Endometrium (tissue), 2 donors: ENCODE data around the gene PKD1.
"Not testable (repeated sequence)": the region's sequence is repeated elsewhere in the genome, so short reads cannot be mapped to it uniquely, and the experiment has no call there.

Experiments
- FAIRE-seq: peaks from 2 replicates; lab custom pipeline; 2012; peaks lifted over from hg19 to GRCh38; lab: Jason Lieb, UNC
- donor health status: control.
- donor health status: control.

The PKD1 gene

GRCh38 chr16:2123706-2124376 is 11.9 kb downstream of the PKD1 start:
- not testable (repeated sequence) for FAIRE-seq

DNA sequence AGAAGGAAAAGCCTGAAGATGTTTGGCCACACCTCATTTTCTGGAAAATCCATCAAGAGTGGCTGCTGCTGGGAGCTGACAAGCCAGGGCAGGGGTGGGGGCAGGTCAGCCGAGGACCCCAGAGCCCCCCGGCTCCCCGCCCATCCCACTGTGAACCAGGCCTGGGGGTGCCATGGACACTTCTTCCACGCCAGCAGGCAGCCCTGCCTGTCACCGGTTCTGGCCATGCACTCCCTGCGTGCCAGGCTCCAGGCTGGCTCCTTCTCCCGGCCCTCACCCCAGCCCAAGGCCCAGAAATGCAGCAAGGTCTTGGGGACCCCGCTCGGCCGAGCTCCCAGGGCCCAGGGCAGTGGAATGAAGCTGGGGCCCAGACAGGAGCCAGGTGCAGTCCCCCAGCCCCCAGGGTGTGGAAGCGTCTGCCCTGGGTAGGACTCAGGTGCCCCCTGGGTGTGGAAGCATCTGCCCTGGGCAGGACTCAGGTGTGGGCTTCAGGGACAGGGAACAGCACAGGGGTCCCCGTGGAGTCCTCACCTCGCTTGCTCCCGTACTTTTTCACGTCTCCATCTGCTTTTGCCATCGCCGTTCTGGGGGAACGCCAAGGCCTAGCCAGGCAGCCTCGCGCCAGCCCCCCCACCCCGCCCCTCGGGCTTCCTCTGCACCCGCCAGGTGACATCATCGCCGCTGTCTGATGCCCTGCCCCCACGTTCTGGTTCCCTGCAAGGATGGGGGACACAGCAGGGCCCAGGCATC is 12.6 kb downstream of the PKD1 start:
- FAIRE-seq, result not testable (repeated sequence)

- FAIRE-seq, result no peak
Measured at GRCh38 chr16:2122429-2122828, 13.3 kb downstream of the PKD1 start.

GRCh38 chr16:2121853-2122252 is 13.8 kb downstream of the PKD1 start:
- FAIRE-seq, result no peak

DNA sequence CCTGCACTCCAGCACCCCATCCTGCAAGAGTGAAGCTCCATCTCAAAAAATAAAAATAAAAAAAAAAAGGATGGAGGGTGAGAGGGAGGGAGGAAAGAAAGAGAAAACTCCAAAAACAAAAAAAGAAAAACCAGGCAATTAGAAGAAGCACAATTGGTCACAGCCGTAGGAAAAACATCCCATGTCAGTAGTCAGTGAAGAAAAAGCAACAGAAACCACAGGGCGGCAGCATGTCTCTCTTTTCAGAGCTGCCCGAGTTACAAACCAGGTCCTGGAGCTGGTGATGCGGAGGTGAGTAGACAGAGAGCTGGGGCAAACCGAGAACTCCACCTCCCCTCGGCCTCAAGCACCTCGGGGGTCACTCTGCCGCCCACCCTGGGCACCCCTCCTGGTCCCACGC is 14.4 kb downstream of the PKD1 start:
- not testable (repeated sequence) for FAIRE-seq

DNA sequence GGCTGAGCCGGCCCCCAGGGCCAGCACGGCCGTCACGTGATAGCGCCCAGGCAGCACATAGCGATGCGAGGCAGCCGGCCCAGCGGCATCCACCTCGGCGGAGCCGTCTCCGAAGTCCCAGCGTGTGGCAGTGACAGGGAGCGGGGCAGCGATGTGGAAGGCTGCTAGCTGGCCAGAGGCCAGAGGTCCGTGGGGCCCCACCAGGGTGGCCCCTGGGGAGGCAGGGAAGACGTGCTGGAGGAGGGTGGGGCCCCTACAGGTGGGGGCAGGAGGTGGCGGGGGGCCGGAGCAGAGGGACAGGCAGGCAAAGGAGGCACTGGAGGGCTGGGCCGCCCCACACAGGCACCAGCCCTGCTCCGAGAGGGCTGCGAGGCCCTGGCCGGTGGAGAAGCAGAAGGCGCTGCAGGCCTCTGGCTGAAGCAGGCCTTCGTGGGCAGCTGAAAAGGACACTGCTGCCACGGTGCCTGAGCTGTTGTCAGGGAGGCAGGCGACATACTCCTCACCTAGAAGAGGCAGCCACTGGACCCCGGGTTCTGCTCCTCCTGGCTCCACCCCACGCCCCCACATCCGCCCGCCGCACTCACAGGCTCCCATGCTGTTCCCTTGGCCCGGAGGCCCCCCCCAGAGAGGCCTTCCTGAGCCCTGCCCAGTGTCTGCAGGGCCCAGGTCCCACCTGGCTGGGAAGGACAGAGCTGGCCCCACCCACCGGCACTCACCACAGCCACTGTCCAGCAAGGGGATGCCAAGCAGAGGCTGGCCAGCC is 17.6 kb downstream of the PKD1 start:
- not testable (repeated sequence) for FAIRE-seq

DNA sequence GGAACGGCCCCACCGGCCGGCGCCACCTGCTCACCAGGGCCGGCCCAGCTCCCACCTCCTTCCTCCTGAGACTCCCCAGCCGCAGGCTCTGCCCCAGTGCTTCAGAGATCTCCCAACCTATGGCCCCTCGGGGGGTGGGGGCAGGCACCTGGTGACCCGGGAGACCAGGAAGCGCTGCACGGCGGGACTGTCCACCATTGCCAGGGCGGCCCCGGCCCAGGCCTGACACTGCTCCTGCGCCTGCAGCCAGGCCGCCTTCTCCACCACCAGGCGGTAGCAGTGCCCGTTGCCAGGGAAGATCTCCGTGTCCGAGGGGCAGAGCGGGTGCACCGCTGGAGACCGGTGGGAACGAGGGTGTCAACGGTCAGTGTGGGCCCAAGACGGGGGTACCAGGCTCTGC is 18.4 kb downstream of the PKD1 start:
- FAIRE-seq, result not testable (repeated sequence)

DNA sequence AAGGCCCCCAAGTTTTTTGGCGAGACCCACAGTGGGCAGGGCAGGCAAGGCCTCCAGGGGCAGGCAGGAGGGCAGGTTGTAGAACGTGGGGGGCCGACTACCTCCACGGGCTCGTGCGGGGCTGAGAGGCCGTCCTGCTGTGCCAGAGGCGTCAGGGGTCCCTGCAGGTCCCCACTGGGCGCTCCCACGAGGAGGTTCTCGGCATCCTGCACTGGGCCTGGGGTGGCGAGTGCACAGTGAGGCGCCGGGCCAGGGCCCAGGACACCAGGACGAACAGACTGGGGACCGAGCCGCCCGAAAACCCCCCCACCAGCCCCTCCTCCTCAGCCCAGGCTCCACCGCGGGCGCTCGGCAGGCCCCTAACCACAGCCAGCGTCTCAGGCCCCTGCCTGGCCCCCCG is 19.3 kb downstream of the PKD1 start:
- not testable (repeated sequence) for FAIRE-seq

GRCh38 chr16:2115591-2115973 is 20.1 kb downstream of the PKD1 start:
- FAIRE-seq, result no peak

GRCh38 chr16:2114885-2115590 is 20.7 kb downstream of the PKD1 start:
- FAIRE-seq, result not testable (repeated sequence)

GRCh38 chr16:2114225-2114624 is 21.5 kb downstream of the PKD1 start:
- FAIRE-seq, result not testable (repeated sequence)

DNA sequence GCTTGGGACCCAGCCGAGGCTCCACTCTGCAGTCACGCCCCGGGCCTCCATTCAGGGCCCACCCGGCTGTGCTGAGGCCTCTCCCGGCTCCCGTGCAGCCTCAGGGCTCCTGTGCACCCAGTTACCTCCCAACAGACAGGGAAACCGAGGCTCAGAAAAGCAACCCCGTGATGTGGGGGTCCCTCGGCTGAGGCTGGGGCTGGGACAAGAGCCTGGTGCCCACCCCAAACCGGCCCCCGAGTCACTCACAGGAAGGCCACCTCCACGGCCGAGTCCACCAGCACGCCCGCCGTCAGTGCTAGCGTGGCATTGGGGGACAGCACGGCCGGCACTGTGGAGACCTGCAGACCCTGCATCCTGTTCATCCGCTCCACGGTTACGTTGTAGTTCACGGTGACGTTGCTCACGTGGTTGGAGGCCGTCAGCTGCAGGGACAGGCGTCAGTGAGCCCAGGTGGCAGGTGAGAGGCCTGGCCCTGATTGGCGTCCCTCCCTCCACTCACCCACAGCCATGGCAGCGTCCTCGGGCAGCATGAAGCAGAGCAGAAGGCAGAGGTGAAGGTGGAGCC is 23.1 kb downstream of the PKD1 start:
- FAIRE-seq, result not testable (repeated sequence)

DNA sequence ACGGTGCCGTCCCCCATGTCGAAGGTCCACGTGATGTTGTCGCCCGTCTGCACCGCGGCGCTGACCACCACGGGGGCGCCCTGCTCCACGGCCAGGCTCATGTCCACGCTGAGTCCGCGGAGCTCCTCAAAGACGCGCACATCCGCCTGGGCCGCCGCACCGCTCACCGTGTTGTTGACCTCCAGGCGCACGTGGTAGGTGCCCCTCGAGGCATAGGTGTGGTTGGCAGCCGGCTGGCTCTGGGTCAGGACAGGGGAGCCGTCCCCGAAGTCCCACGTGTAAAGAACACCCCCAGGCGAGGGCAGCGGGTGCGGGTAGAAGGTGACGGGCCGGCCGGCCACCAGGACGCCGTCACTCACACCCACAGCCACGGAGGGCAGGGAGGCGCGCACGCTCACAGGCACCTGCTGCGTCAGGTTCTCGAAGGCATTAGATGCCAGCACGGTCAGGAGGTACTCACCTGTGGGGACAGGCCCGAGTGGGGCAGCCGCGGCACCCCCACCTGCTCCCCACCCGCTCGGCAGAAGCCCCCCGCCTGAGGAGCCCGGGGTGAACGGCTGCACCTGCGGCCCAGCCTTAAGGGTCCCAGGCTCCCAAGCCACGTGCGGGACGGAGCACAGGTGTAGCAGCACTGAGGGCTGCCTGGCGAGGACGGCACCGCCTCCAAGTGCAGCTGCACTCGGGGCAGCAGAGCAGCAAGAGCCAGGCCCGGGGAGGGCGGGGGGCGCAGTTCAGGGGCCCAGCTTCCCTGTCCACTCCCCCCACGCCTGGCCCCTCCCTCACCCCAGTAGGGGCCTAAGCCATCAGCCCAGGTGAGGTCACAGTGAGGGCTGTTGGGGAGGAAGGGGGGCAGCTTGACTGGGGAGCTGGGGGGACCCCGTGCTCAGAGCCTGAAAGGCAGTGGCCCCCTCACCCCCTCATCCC is 24.0 kb downstream of the PKD1 start:
- FAIRE-seq, result not testable (repeated sequence)

DNA sequence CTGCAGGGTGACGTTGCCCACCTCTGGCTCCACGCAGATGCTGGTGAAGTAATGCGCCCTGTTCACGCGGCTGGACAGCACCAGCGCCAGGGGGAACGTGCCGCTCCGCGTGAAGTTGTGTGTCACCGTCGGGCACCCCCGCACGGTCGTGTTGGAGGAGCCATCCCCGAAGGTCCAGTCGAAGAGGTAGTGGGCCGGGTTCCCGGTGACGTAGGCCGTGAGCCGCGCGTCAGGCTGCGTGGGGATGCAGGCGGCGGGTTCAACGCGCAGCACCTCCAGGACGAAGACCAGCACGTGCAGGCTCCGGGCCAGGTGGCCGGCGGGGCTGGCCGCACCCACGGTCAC is 24.7 kb downstream of the PKD1 start:
- not testable (repeated sequence) for FAIRE-seq

- not testable (repeated sequence) for FAIRE-seq
Measured at GRCh38 chr16:2110332-2111008, 25.2 kb downstream of the PKD1 start.

GRCh38 chr16:2109872-2110271 is 25.8 kb downstream of the PKD1 start:
- not testable (repeated sequence) for FAIRE-seq

GRCh38 chr16:2109271-2109580 is 26.5 kb downstream of the PKD1 start:
- not testable (repeated sequence) for FAIRE-seq

GRCh38 chr16:2108446-2109270 is 27.0 kb downstream of the PKD1 start:
- not testable (repeated sequence) for FAIRE-seq

DNA sequence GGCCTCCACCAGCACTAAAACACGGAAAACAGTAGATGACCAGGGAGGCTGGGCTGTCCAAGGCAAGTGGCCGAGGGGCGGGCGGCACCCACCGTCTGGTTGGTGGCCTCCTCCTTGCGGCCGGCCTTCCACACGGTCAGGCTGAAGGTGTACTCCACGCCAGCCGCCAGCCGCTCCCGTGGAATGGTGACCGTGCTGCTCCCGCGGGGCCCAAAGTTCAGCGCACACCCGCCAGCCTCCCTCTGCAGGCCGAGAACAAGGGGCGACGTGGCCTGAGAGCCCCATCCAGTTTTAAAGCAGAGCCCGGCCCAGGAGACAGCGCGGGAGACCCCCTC is 27.9 kb downstream of the PKD1 start:
- not testable (repeated sequence) for FAIRE-seq
